ENCODE data around the gene PGD. TPM values are rescaled to one million over a fixed set of nuclear protein-coding genes. Genes with fewer than 3 reads are reported as not detected.
A peak's percentile ranks its signal among the peaks of the same experiment; 100 is the strongest.

The PGD gene
- total RNA-seq, 1 experiment from 2014 or later: 608 TPM

DNA sequence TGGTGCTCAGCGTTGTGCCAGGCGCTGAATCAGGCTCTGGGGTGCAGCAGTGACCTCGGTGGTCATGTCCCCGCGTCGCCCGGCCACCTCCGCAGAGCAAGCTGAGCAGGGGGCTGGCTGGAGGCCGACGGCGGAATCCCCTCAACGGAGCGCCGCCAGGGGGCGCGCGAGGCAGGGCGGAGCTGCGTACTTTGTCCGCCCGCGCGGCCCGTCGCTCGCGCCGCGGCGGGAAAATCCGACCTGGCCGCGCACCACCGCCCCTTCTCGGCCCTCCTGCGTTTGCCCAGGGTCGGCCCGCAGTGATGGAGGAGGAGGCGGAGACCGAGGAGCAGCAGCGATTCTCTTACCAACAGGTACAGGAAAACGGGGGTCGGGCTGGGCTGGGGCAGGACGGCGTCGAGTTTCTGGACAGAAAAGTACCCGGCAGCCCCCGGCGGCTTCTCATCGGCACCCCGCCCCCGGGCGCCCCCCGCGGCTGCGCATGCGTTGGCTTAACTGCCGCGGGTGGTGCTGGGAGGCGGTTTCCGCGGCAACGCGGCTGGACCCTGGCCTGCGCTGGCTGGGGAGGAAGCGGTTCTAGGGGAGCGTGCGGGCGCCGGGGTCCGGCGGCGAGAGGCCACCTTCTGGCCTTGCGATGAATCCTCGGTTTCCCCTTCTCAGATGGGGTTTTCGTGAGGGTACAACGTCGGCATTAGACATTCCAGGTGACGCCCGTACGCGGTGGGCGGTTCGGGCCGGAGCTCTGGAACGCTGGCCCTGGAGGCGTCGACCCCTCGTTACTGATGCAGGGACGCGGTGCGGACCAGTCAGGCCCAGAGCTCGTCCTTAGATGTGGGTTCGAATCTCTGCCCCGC, 31.6 kb downstream of the PGD start, which contains the start of gene CENPS:
Gene CENPS, plus strand, starts transcription at position 218 of the 854 bp plus-strand sequence. Its CDS starts 85 bp downstream, at position 303.
- in situ Hi-C loops (cut with HindIII; ENCODE audit: low pct_unique_long_range_greater_than_20kb, low sequenced_read_pairs): no loop called here
- peak; percentile 88 for DNase-seq (ENCODE audit: low read depth)

DNA sequence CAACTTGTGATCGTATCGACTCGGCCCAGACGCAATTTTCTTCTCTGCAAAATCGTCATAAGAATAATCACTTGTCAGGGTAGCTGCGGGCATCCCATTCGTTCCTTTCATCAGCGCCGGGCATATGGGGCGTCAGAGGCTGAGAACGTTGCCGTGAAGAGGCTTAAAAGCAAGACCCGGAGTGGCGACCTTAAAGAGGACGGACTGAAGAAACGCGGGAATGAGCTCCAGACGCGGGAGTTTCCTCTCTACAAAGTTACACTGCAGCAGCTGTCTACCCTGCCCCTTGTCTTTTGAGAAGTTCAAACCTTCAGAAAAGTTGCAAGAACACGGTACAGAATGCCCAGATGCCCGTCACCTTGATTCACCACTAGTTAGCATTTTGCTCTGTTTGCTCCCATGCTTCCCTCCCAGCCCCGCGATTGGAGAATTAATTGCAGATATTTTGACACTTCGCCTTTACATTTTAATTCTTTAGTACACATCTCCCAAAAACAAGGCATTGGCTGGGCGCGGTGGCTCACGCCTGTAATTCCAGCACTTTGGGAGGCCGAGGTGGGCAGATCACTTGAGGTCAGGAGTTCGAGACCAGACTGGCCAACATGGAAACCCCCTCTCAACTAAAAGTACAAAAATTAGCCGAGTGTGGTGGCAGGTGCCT, 32.3 kb downstream of the PGD start:
- no peak for DNase-seq (ENCODE audit: low read depth)
- in situ Hi-C loops (cut with HindIII; ENCODE audit: low pct_unique_long_range_greater_than_20kb, low sequenced_read_pairs): no loop called here

DNA sequence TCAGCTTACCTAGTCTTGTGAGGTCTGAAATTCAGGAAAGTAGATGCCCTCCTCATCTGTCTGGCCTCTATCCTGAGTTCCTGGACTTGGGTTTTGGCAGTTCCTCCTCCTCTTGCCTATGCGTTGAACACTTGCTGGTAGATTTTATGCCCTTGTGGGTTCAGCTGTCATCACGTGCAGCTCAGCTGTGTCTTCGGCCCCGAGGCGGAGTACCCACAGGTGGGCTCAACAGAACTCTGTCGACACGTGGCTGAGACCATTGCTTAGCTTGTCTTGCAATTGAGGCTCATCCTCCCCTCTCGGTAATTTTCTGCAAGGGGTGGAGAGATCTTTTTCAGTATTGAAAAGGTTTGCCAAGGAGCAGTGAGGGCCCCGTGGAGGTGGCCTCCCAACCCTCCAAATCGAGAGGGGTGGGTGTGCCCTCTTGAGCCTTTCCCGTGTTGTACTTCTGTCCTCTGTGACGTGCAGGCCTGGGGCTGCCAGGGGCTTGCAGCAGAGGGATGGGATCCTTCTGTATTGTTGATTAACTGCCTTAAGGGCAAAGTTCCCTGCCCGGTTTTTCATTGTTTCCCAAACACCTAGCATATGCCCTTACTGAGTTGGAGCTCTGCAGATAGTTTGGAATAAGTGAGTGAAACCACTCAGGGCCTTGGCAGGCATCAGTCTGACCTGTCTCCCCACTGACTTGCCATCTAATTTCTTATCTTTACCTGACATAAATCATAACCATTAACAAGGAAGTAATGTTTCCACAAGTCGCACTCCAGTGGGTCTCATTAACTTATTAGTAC, 34.2 kb downstream of the PGD start:
- DNase-seq (ENCODE audit: low read depth): no peak
- in situ Hi-C loops (cut with HindIII; ENCODE audit: low pct_unique_long_range_greater_than_20kb, low sequenced_read_pairs): no loop called here

DNA sequence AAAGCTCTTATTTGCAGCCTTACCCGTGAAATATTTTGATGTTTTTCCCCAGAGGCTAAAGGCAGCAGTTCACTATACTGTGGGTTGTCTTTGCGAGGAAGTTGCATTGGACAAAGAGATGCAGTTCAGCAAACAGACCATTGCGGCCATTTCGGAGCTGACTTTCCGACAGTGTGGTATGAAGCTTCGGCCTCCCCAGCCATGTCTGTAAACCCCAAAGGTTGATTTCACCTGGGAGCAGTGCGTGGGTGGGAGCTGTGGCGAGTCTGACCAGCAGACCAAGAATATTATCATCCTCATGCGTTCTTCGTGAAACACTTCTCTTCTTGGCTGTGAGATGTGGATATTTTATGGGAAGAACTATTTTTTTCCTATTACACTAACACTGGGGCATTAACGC, 34.9 kb downstream of the PGD start:
- in situ Hi-C loops (cut with HindIII; ENCODE audit: low pct_unique_long_range_greater_than_20kb, low sequenced_read_pairs): no loop called here
- no peak for DNase-seq (ENCODE audit: low read depth)

DNA sequence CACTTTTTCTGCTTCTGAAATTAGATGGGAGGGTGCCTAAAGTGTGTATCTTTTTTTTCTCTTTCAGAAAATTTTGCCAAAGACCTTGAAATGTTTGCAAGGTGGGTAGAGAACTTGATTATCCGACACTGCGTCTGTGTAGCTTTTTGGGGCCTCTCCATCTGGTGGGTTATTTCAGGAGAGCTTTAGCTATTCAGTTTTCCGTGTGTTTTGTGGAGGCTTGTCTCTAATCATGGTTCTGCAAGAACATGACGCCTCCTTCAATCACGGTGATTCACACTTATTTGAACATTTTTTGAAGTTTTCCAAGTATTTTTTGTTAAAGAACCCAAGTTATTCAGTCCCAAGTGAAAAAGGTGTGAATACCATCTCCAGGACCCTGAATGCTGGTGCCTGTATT, 35.7 kb downstream of the PGD start:
- DNase-seq (ENCODE audit: low read depth): no peak
- in situ Hi-C loops (cut with HindIII; ENCODE audit: low pct_unique_long_range_greater_than_20kb, low sequenced_read_pairs): no loop called here

DNA sequence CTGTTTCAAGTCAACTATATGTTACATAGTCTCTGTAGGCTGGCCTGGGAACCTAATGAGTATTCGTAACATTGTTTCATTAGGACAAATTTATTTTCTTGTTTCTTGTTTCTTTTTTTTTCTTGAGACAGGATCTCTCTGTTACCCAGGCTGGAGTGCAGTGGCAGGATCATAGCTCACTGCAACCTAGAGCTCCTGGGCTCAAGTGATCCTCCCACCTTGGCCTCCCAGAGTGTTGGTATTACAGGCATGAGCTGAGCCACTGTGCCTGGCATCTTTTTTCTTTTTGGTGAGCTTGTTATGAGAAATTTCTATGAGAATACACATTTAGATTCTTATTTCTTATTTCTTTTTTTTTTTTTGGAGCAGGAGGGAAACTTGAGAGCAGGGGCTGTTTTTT, 38.2 kb downstream of the PGD start:
- in situ Hi-C loops (cut with HindIII; ENCODE audit: low pct_unique_long_range_greater_than_20kb, low sequenced_read_pairs): no loop called here

DNA sequence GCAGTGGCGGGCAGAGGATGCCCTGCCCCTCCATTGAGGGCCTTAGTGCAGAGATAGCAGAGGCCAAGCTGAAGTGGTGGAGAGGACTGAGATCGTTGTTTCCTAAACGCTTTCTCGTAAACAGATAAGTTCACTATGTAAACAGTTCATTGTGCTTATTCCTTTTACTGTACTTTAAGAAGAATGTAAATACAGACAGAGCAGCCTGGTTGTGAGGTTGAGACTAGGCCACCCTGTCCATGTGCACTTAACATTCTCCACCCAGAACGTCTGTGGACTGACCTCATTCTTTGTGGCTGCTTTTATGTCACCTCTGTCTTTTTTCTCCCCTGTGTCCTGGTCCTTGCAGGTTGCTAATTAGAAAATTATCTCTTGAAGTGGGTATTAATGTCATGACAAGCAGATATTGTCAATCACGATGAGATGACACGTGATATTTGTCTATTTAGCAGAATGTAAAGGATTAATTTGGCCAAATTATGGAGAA, 39.9 kb downstream of the PGD start:
- in situ Hi-C loops (cut with HindIII; ENCODE audit: low pct_unique_long_range_greater_than_20kb, low sequenced_read_pairs): no loop called here
- no peak for DNase-seq (ENCODE audit: low read depth)

More for the DNA sequence above, 38.2 kb downstream of the PGD start:
- no peak for DNase-seq (ENCODE audit: low read depth)

DNA sequence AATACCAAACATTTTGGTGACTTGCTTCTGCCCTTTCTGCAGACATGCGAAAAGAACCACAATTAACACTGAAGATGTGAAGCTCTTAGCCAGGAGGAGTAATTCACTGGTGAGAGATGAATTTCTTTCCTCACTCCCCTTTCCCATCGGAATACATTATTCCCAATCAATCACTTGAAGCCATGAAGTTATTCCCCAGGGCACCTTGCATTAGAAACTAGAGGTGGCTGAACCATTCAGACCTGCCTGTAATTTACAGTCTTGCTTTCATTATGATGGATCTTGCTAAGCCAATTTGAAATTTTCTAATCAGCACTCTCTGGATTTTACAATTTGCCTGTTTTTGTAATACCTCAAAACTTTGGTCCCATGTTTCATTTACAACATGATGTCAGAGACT, 41.4 kb downstream of the PGD start:
- in situ Hi-C loops (cut with HindIII; ENCODE audit: low pct_unique_long_range_greater_than_20kb, low sequenced_read_pairs): no loop called here
- DNase-seq (ENCODE audit: low read depth): no peak

DNA sequence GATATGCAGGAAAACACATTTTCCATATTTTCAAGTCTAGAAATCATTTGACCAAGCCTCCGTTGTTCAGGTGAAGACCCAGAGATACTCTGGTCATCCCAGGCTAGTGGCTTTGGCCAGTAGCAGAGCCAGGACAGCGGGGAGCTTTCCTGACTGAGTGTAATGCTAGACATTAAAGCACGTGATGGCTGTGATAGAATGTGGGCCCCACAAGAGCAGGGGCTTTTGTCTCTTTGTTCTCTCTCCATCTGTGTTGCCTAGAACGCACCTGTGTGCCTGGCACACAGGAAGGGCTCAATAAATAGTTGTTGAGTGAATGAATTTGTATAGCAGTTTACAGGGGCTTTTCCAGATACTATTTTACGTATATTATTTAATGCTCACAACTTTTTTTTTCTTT, 41.9 kb downstream of the PGD start:
- in situ Hi-C loops (cut with HindIII; ENCODE audit: low pct_unique_long_range_greater_than_20kb, low sequenced_read_pairs): no loop called here

DNA sequence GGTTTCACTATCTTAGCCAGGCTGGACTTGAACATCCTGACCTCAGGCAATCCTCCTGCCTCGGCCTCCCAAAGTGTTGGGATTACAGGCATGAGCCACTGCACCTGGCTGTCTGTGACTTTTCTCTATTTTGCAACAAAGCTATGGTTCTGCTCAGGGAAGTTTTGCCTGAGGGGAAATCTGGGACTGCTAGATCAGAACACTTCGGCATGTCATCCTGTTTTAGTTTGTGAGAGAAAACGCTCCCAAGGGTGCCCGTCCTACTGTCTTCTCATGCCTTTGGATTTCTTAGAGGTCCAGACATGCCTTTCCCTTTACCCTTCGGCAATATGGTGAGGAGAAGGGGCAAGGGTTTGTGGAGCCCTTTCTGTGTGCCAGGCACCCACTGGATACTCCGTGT, 45.4 kb downstream of the PGD start:
- DNase-seq (ENCODE audit: low read depth): no peak
- in situ Hi-C loops (cut with HindIII; ENCODE audit: low pct_unique_long_range_greater_than_20kb, low sequenced_read_pairs): no loop called here

More for the DNA sequence above, 41.9 kb downstream of the PGD start:
- DNase-seq (ENCODE audit: low read depth): no peak

DNA sequence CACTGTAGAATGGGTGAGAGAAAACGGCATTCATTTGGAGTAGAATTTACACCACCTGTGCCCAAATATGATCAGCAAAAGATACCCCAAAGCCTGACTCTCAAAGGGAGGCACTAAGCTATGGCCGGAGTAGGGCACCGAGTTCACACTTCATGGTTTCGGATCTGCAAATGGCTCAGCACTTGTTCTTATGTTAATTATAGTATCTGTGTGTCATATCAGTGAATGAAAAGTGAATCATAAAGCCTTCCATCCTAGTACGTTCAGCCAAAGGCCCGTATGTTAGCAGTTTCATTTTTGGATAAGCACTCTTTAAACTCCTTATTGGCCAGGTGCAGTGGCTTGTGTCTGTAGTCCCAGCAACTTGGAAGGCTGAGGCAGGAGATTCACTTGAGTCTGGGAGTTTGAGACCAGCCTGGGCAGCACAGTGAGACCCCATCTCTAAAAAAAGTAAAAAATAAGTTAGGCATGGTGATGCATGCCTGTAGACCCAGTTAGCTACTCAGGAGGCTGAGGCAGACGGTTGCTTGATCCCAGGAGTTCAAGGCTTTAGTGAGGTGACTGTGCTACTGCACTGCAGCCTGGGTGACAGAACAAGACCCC, 46.0 kb downstream of the PGD start:
- DNase-seq (ENCODE audit: low read depth): no peak
- in situ Hi-C loops (cut with HindIII; ENCODE audit: low pct_unique_long_range_greater_than_20kb, low sequenced_read_pairs): no loop called here

DNA sequence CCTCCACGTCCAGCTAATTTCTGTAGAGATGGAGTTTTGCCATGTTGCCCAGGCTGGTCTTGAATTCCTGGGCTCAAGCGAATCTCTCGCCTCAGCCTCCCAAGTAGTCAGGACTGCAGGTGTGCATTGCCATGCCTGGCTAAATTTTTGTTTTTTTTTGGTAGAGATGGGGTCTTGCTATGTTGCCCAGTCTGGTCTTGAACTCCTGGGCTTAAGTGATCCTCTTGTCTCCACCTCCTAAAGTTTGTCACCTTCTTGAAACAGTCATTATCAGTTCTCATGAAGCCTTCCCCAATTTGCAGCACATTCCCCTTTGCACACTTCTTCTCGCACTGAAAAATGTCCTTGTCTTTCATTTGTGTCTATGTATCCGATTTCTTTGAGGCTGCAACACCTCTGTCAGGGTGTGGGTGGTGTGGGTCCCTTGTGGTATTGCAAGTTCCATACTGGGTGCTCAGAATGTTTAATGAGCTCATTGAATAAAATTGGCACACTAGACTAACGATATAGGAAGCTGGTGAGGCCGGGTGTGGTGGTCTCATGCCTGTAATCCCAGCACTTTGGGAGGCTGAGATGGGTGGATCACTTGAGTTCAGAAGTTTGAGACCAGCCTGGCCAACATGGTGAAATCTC, 48.0 kb downstream of the PGD start:
- no peak for DNase-seq (ENCODE audit: low read depth)
- in situ Hi-C loops (cut with HindIII; ENCODE audit: low pct_unique_long_range_greater_than_20kb, low sequenced_read_pairs): no loop called here

DNA sequence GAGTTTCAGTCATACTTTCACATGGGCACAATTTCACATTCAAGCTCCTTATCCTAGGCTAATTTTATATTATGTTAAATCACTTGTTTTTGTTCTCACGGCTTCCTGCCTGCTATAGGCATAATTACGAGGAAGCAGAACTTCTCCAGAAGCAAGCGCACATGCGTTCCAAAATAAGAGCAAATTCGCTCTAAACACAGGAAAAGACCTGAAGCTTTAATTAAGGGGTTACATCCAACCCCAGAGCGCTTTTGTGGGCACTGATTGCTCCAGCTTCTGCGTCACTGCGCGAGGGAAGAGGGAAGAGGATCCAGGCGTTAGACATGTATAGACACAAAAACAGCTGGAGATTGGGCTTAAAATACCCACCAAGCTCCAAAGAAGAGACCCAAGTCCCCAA, 50.9 kb downstream of the PGD start, which contains the start of gene CORT:
Gene CORT, plus strand, starts transcription at position 281 of the 400 bp plus-strand sequence. CDS start 193 bp downstream, outside the sequence.
- DNase-seq (ENCODE audit: low read depth): no peak
- in situ Hi-C loops (cut with HindIII; ENCODE audit: low pct_unique_long_range_greater_than_20kb, low sequenced_read_pairs): no loop called here

DNA sequence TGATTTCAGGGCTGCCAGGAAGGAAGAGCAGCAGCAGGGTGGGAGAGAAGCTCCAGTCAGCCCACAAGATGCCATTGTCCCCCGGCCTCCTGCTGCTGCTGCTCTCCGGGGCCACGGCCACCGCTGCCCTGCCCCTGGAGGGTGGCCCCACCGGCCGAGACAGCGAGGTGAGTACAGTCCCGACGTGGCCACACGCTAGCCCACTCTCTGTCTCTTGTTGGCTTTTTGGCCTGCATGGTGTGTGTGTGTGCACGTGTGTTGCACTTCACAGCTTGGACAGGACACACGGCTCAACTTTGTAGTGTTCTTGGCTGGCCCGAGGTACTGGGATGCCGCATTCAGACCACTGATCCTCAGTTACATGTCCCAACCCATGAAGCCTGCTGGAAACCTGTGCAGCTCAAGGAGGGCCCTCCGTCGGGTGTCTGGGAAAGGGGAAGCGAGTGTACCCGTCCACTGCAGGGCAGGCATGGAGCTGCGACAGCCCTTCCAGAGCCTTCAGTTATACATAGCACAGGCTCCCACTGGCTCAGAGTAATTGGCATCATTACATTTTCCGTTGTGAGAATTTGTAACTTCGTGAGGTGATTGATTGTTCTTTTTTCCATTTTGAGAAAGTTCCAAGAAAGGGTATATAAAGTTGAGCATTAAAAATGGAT, 51.4 kb downstream of the PGD start:
- DNase-seq (ENCODE audit: low read depth): no peak
- in situ Hi-C loops (cut with HindIII; ENCODE audit: low pct_unique_long_range_greater_than_20kb, low sequenced_read_pairs): no loop called here

DNA sequence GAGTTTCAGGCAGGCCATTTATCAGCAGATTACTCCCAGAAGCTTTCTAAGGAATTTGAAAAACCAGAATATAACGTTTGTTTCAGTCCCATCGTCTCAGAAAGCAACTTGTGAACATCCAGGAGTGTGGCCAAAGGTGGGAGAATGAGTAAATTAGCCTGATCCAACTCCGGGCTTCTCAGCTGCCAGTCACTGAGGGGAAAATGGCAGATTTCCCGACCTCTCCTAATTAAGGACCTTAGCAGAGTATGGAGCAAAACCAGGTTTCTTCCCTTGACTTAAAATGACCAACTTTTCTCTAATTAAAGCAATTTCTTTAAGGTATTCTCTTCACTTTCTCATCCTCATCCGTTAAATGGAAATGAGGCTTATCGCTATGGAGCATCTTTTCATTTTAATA, 52.0 kb downstream of the PGD start:
- in situ Hi-C loops (cut with HindIII; ENCODE audit: low pct_unique_long_range_greater_than_20kb, low sequenced_read_pairs): no loop called here
- DNase-seq (ENCODE audit: low read depth): no peak

DNA sequence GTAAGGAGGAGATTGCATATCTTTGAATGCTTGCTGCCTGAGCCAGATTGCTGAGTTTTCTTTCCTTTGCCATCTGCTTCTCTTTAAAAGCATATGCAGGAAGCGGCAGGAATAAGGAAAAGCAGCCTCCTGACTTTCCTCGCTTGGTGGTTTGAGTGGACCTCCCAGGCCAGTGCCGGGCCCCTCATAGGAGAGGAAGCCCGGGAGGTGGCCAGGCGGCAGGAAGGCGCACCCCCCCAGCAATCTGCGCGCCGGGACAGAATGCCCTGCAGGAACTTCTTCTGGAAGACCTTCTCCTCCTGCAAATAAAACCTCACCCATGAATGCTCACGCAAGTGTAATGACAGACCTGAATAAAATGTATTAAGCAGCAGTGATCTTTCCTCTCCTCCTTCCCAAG, 52.4 kb downstream of the PGD start:
- in situ Hi-C loops (cut with HindIII; ENCODE audit: low pct_unique_long_range_greater_than_20kb, low sequenced_read_pairs): no loop called here
- DNase-seq (ENCODE audit: low read depth): no peak

DNA sequence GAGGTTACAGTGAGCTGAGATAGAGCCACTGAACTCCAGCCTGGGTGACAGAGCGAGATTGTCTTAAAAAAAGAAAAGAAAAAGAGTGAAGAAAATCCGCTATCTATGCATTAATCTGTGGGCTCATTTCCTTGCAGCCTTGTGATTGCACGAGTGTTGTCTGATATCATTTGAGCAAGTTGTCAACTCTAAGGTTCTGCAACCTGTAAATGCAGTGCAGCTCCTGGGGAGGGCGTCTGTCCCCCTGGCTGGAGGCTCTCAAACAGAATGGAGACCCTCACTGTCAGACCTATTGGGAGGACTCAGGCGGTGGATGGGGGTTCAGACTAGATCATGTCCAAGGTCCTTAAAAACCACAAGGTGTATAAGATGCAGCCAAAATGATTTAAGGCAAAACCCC, 57.2 kb downstream of the PGD start:
- in situ Hi-C loops (cut with HindIII; ENCODE audit: low pct_unique_long_range_greater_than_20kb, low sequenced_read_pairs): no loop called here
- DNase-seq (ENCODE audit: low read depth): no peak
